HG02678 (cell line): ENCODE measurements around the gene IGFBP4.

ENCODE experiments used
- ATAC-seq: cut with Tn5 transposase; IDR thresholded peaks from one replicate; pipeline ENCODE4 v1.9.1; 2021; ENCODE audit warnings: mild to moderate bottlenecking, moderate library complexity; ENCODE audit not compliant: unreplicated experiment

IGFBP4 gene

GRCh38 chr17:40486522-40487370 lies 43.5 kb downstream of the IGFBP4 start:
- no peak for ATAC-seq

GRCh38 chr17:40487371-40488020 lies 44.2 kb downstream of the IGFBP4 start:
- no peak for ATAC-seq

- ATAC-seq, result no peak
Measured at GRCh38 chr17:40490289-40490853, 47.1 kb downstream of the IGFBP4 start.

- ATAC-seq, result no peak
Measured at GRCh38 chr17:40490982-40491381, 47.7 kb downstream of the IGFBP4 start.

- no peak for ATAC-seq
Measured at GRCh38 chr17:40491486-40491885, 48.2 kb downstream of the IGFBP4 start.

GRCh38 chr17:40493697-40494096 lies 50.4 kb downstream of the IGFBP4 start:
- ATAC-seq, result no peak

GRCh38 chr17:40495140-40495539 lies 51.9 kb downstream of the IGFBP4 start:
- ATAC-seq, result no peak

- ATAC-seq, result no peak
Measured at GRCh38 chr17:40496170-40496569, 52.9 kb downstream of the IGFBP4 start.

- no peak for ATAC-seq
Measured at GRCh38 chr17:40496634-40497420, 53.6 kb downstream of the IGFBP4 start.

GRCh38 chr17:40497695-40498094 lies 54.4 kb downstream of the IGFBP4 start:
- no peak for ATAC-seq

GRCh38 chr17:40498281-40499084 lies 55.2 kb downstream of the IGFBP4 start:
- no peak for ATAC-seq

- ATAC-seq, result no peak
Measured at GRCh38 chr17:40499551-40500189, 56.4 kb downstream of the IGFBP4 start.

- no peak for ATAC-seq
Measured at GRCh38 chr17:40500190-40500589, 56.9 kb downstream of the IGFBP4 start.

- ATAC-seq, result no peak
Measured at GRCh38 chr17:40500709-40501108, 57.5 kb downstream of the IGFBP4 start.

GRCh38 chr17:40501499-40501911 lies 58.3 kb downstream of the IGFBP4 start, which contains the start of gene TNS4:
Gene TNS4, minus strand, starts transcription at chr17:40501623. Its CDS starts 5,198 bp downstream, at chr17:40496425.
- no peak for ATAC-seq

- ATAC-seq, result no peak
Measured at GRCh38 chr17:40502716-40503115, 59.5 kb downstream of the IGFBP4 start.

GRCh38 chr17:40503154-40503553 lies 59.9 kb downstream of the IGFBP4 start:
- ATAC-seq, result no peak

GRCh38 chr17:40506786-40507185 lies 63.5 kb downstream of the IGFBP4 start:
- no peak for ATAC-seq
